ENCODE data around the gene FUBP1.

DNA sequence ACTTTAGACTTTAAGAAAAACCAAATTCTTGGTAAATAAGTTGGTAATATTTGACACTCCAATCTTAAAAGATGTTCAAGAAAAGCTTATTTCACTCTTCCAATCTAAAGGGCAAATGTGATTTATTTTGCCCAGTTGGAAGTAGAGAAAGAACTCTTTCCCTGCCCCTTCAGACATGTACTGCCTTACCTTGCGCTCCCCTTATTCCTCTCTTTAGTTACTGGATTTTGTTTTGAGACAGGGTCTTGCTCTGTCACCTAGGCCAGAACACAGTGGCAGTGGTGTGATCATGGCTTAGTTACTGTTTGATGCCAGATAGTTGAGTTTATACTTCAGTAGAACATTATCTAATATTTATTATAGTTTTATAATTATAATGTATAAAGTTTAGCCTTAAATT, 27.5 kb downstream of the FUBP1 start:
- no peak for TF ChIP-seq POLR2AphosphoS5 (IDR thresholded peaks at IDR 0.05)
- TF ChIP-seq CTCF (IDR thresholded peaks at IDR 0.05) = no peak
- TF ChIP-seq POLR2A (IDR thresholded peaks at IDR 0.05) = no peak
- TF ChIP-seq EP300 (IDR thresholded peaks at IDR 0.05; ENCODE audit: low read depth) = no peak

All from transverse colon (tissue), 4 donors.